ENCODE measurements around the gene RNF34. TPM values are rescaled to one million over a fixed set of nuclear protein-coding genes. Genes with fewer than 3 reads are reported as not detected.

Gene RNF34
- 35.2 to 44.7 TPM (median 43.3 TPM) in 5 replicates for total RNA-seq (2022; extraction: Qiagen RNA extraction)

DNA sequence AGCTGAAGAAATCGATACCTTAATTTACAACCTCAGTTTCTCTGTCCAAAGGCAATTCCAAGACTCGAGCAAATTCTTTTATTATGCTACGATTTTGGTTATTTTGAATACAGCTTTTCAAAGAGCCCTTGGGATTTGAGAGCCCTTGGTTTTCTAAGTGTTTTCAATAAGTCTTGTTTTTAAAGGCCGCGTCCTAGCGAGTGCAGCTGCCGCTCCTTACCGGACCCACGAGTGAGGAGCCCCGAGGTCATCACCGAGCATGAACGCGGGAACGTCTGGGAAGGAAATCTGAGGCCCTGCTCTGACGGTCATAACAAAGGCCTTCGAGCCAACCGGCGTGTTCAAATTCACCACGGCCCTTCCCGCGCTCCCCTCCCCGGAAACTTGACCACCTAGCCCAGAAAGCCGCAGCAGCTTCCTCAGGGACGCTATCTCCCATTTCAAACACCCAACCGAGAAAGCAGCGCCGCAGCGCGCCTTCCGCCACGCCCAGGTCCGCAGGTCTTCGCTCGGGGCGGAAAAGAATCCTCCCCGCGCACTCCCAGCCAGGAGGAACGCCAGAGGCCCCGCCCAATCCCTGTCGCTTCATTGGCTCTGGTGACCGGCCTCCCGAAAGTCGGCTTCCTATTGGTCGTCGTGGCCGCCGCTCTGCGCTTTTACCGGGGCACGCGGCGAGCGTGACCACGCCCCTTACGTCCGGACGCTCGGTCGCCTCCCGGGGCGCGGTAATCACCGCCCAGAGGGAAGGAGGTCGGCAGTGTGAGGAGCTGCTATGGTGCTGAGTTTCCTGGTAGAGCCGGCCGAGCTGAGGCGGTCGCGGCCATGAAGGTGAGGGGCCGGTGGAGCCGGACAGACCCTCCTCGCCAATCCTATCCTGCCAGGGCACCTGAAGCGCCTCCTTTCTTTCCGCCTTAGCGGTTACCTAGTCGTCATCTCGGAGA, at the start of gene RNF34:
Gene RNF34, plus strand, starts transcription at position 728 of the 941 bp plus-strand sequence. Its CDS starts 95 bp downstream, at position 823.

GRCh38 chr12:121351820-121352681, 47.9 kb upstream of the RNF34 start, which contains the start of gene ANAPC5:
Gene ANAPC5 (minus strand): TSS chr12:121352411. CDS start chr12:121352340, 71 bp downstream.

Other genes with a start within 250 kb of the RNF34 start
- 14.2 to 19.5 TPM (median 18.4 TPM) in 5 replicates for gene P2RX4, start 190.0 kb upstream of the RNF34 start, total RNA-seq (2022; extraction: Qiagen RNA extraction)
- gene CAMKK2, start 103.4 kb upstream of the RNF34 start, total RNA-seq (2022; extraction: Qiagen RNA extraction): 21.0 to 28.1 TPM (median 26.0 TPM) in 5 replicates
- 75.1 to 86.5 TPM (median 85.5 TPM) in 5 replicates for gene ANAPC5, start 47.7 kb upstream of the RNF34 start, total RNA-seq (2022; extraction: Qiagen RNA extraction)
- gene KDM2B, start 180.9 kb downstream of the RNF34 start, total RNA-seq (2022; extraction: Qiagen RNA extraction): 15.7 to 20.4 TPM (median 17.7 TPM) in 5 replicates
- gene ORAI1, start 226.4 kb downstream of the RNF34 start, total RNA-seq (2022; extraction: Qiagen RNA extraction): 21.0 to 34.2 TPM (median 32.3 TPM) in 5 replicates